Hippocampal formation (tissue), 2 donors: ENCODE results near the gene MROH9.

Source experiments
- DNase-seq, 2 donors: peaks; one replicate each; lab custom pipeline; 2025; lab: John Stamatoyannopoulos, UW

The MROH9 gene

GRCh38 chr1:170967042-170967910 is 31.9 kb downstream of the MROH9 start:
- peak in 1 of 2 donors; percentile 59 for DNase-seq

GRCh38 chr1:170970256-170970655 is 34.9 kb downstream of the MROH9 start:
- DNase-seq = no peak

- no peak for DNase-seq
These were observed 43.1 kb downstream of the MROH9 start for GRCh38 chr1:170978371-170978910.

GRCh38 chr1:170985406-170985805 is 50.1 kb downstream of the MROH9 start:
- no peak for DNase-seq

GRCh38 chr1:170986901-170987300 is 51.6 kb downstream of the MROH9 start:
- no peak for DNase-seq

- no peak for DNase-seq
These were observed 52.1 kb downstream of the MROH9 start for GRCh38 chr1:170987424-170987823.

GRCh38 chr1:170993151-170993550 is 57.8 kb downstream of the MROH9 start:
- no peak for DNase-seq

- no peak for DNase-seq
These were observed 58.4 kb downstream of the MROH9 start for GRCh38 chr1:170993717-170994116.

- DNase-seq = no peak
These were observed 79.5 kb downstream of the MROH9 start for GRCh38 chr1:171014880-171015279.

GRCh38 chr1:171017426-171017825 is 82.1 kb downstream of the MROH9 start:
- DNase-seq = no peak

- DNase-seq = no peak
These were observed 84.6 kb downstream of the MROH9 start for GRCh38 chr1:171019971-171020370.

- no peak for DNase-seq
These were observed 97.7 kb downstream of the MROH9 start for GRCh38 chr1:171032822-171033702.

GRCh38 chr1:171037626-171038025 is 102.3 kb downstream of the MROH9 start:
- DNase-seq = no peak

- DNase-seq = no peak
These were observed 103.0 kb downstream of the MROH9 start for GRCh38 chr1:171038284-171038683.

GRCh38 chr1:171048014-171048413 is 112.7 kb downstream of the MROH9 start:
- DNase-seq = no peak

- no peak for DNase-seq
These were observed 117.6 kb downstream of the MROH9 start for GRCh38 chr1:171052977-171053376.

- no peak for DNase-seq
These were observed 120.8 kb downstream of the MROH9 start for GRCh38 chr1:171055966-171056643.

GRCh38 chr1:171061425-171062143 is 126.2 kb downstream of the MROH9 start:
- no peak for DNase-seq

- no peak for DNase-seq
These were observed 127.6 kb downstream of the MROH9 start for GRCh38 chr1:171062902-171063301.

GRCh38 chr1:171075041-171075440 is 139.7 kb downstream of the MROH9 start:
- no peak for DNase-seq

GRCh38 chr1:171081314-171081753 is 146.0 kb downstream of the MROH9 start:
- peak in 1 of 2 donors; percentile 51 for DNase-seq
